NB4 (cell line): ENCODE measurements around the gene SPAG17.

ENCODE experiments used
- DNase-seq: peaks from one replicate; pipeline ENCODE4 v3.0.0; 2010; ENCODE audit warnings: low read depth
- H3K4me3 ChIP-seq: one replicate; pipeline ENCODE4 v1.5.1; 2011; ENCODE audit warnings: mild to moderate bottlenecking, low read depth, low read length, moderate library complexity
- CTCF ChIP-seq: IDR thresholded peaks from one replicate; pipeline ENCODE4 v1.5.1; 2012; ENCODE audit warnings: low read depth, low read length
- MAX ChIP-seq: IDR thresholded peaks from 2 replicates; pipeline ENCODE4 v1.6.1; 2011; ENCODE audit warnings: low read depth, low read length
- MYC ChIP-seq: IDR thresholded peaks from 2 replicates; pipeline ENCODE4 v1.6.1; 2011; ENCODE audit warnings: low read depth, low read length
- POLR2A ChIP-seq: IDR thresholded peaks from 2 replicates; pipeline ENCODE4 v1.6.1; 2011; ENCODE audit warnings: mild to moderate bottlenecking; ENCODE audit not compliant: insufficient read length; ENCODE audit errors: extremely low read depth

The SPAG17 gene

GRCh38 chr1:117904485-117904884 is 280.5 kb downstream of the SPAG17 start:
- no peak for DNase-seq
- no peak overlapping the region for H3K4me3 ChIP-seq
- TF ChIP-seq MAX: no peak
- TF ChIP-seq MYC: no peak
- no peak for TF ChIP-seq POLR2A
- no peak for TF ChIP-seq CTCF
